Hepatocyte (in vitro differentiated cells): ENCODE results near the gene PAAF1. TPM values are rescaled to one million over a fixed set of nuclear protein-coding genes. Genes with fewer than 3 reads are reported as not detected.

ENCODE experiments used
- DNase-seq: peaks from one replicate; pipeline ENCODE4 v3.0.0-alpha.2; 2016; ENCODE audit warnings: low spot score
- H2AFZ ChIP-seq: fragments of 200-600 bp; sonication (generic); 2 replicates; pipeline ENCODE4 v1.6.0; 2016; ENCODE audit warnings: antibody characterized with exemption, mild to moderate bottlenecking
- H3K27ac ChIP-seq: fragments of 200-600 bp; sonication (generic); 2 replicates; pipeline ENCODE4 v1.5.1; 2016; ENCODE audit warnings: mild to moderate bottlenecking
- H3K27me3 ChIP-seq: fragments of 200-600 bp; sonication (generic); 2 replicates; pipeline ENCODE4 v1.6.1; 2016
- H3K36me3 ChIP-seq: fragments of 200-600 bp; sonication (generic); replicated peaks from 2 replicates; pipeline ENCODE4 v1.5.1; 2016; ENCODE audit warnings: low read depth; ENCODE audit not compliant: insufficient read depth
- H3K4me1 ChIP-seq: fragments of 200-600 bp; sonication (generic); 2 replicates; pipeline ENCODE4 v1.5.1; 2016; ENCODE audit warnings: mild to moderate bottlenecking, moderate library complexity; ENCODE audit not compliant: insufficient read depth
- H3K4me2 ChIP-seq: fragments of 200-600 bp; sonication (generic); 2 replicates; pipeline ENCODE4 v1.6.0; 2016
- H3K4me3 ChIP-seq: fragments of 200-600 bp; sonication (generic); 2 replicates; pipeline ENCODE4 v1.5.1; 2016; ENCODE audit warnings: mild to moderate bottlenecking
- H3K79me2 ChIP-seq: fragments of 200-600 bp; sonication (generic); 2 replicates; pipeline ENCODE4 v1.6.0; 2017; ENCODE audit warnings: mild to moderate bottlenecking
- H3K9me2 ChIP-seq: fragments of 200-600 bp; sonication (generic); replicated peaks from 2 replicates; pipeline ENCODE4 v1.6.0; 2017; ENCODE audit warnings: mild to moderate bottlenecking; ENCODE audit not compliant: insufficient read depth
- H3K9me3 ChIP-seq: fragments of 200-600 bp; sonication (generic); 2 replicates; pipeline ENCODE4 v1.5.1; 2016; ENCODE audit warnings: low read depth, mild to moderate bottlenecking
- H4K20me1 ChIP-seq: fragments of 200-600 bp; sonication (generic); 2 replicates; pipeline ENCODE4 v1.6.0; 2016; ENCODE audit warnings: mild to moderate bottlenecking; ENCODE audit not compliant: insufficient read depth, poor library complexity, severe bottlenecking
- EZH2 ChIP-seq: fragments of 200-600 bp; sonication (generic); IDR thresholded peaks from 2 replicates; pipeline ENCODE4 v1.6.1; 2016; ENCODE audit warnings: antibody characterized with exemption, mild to moderate bottlenecking, borderline replicate concordance
- EZH2phosphoT487 ChIP-seq: fragments of 200-600 bp; sonication (generic); IDR thresholded peaks from one replicate; pipeline ENCODE4 v1.6.1; 2018; ENCODE audit warnings: antibody characterized with exemption, mild to moderate bottlenecking, low read depth, moderate library complexity; ENCODE audit not compliant: unreplicated experiment, severe bottlenecking
- WGBS: methylation state at CpG from one replicate; pipeline ENCODE4 v1.1.6; 2016; ENCODE audit warnings: low lambda C conversion rate; ENCODE audit errors: missing lambda C conversion rate; 5-methylcytosine and 5-hydroxymethylcytosine counted together
- polyA plus RNA-seq: library from polyadenylated mRNA; unstranded; fragments of >200 nt; fragmentation: Nextera tagmentation; extraction: Ambion mirVana; gene quantifications from 2 replicates; pipeline ENCODE4 v1.2.1, GENCODE V29; 2016
- total RNA-seq: library from RNA; depleted of rRNA; stranded (reverse); fragments of >200 nt; gene quantifications from 2 replicates; pipeline ENCODE4 v1.2.3, GENCODE V29; 2014
- TF ChIP-seq, protein P1 (sequence below): fragments of 200-600 bp; sonication (generic); IDR thresholded peaks from 2 replicates; pipeline ENCODE4 v1.5.1; 2016; ENCODE audit warnings: antibody characterized with exemption, mild to moderate bottlenecking; ENCODE audit not compliant: poor library complexity

Gene PAAF1
- total and polyA plus RNA-seq, 2 experiments from 2014 or later = 16.0 to 31.0 TPM

DNA sequence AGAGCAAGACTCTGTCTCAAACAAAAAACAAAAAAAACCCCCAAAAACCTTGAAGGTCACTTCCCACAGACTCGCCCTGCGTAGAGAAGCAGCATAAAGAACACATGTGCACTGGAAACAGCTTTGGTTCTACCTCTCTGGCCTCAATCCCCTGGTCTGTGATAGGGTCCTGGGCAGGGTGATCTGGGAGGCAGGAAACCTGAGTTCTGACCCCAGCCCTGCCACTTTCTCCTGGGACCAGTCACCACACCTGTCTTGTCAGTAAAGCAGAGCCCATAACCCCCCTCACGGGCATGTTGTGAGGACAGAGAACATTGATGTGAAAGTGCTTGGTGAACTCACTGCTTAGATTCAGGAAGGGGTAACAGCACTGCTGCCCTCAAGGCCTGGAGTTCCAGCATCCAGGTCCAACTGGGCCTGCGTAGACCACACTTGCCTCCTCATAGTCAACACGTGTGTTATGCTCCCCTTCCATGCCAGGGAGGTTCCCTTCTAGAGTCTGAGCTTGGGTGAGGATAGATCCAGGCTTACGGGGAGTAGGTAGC lies 94.4 kb downstream of the PAAF1 start:
- Histone ChIP-seq H3K9me2 (no peaks in the 10 kb centered on the region), H3K27ac (no peak overlapping the region), H3K9me3 (no peaks in the 10 kb centered on the region), H2AFZ (no peak overlapping the region), H3K4me1 (no peaks in the 10 kb centered on the region), H3K36me3 (no peaks in the 10 kb centered on the region), H3K27me3 (no peaks in the 10 kb centered on the region), H3K79me2 (no peaks in the 10 kb centered on the region), H3K4me2 (no peak overlapping the region), H3K4me3 (no peak overlapping the region), H4K20me1 (no peaks in the 10 kb centered on the region)
- DNase-seq = no peak
- TF ChIP-seq EZH2phosphoT487 = no peak
- TF ChIP-seq, protein P1, sequence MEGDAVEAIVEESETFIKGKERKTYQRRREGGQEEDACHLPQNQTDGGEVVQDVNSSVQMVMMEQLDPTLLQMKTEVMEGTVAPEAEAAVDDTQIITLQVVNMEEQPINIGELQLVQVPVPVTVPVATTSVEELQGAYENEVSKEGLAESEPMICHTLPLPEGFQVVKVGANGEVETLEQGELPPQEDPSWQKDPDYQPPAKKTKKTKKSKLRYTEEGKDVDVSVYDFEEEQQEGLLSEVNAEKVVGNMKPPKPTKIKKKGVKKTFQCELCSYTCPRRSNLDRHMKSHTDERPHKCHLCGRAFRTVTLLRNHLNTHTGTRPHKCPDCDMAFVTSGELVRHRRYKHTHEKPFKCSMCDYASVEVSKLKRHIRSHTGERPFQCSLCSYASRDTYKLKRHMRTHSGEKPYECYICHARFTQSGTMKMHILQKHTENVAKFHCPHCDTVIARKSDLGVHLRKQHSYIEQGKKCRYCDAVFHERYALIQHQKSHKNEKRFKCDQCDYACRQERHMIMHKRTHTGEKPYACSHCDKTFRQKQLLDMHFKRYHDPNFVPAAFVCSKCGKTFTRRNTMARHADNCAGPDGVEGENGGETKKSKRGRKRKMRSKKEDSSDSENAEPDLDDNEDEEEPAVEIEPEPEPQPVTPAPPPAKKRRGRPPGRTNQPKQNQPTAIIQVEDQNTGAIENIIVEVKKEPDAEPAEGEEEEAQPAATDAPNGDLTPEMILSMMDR = no peak
- no peak for TF ChIP-seq EZH2
- whole genome bisulfite sequencing = 74% methylated on average over 6 of the region's 6 CpGs

DNA sequence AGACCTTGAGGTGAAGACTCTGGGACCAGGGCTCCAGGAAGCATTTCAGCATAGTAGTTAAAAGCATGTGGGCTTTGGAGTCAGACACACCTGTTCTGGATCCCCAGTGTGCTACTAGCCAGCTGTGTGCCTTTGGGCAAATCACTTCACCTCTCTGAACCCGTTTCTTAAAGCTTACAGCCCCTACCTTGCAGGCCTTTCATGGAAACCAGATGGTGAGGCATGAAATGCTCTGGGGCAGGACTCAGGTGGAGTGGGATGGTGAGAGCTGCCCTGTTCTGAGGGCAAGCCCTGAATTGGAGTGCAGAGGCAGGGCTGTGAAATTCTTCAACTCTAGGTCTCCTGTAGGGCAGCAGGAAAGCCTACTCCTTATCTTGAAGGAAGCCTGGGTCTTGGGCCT lies 95.4 kb downstream of the PAAF1 start:
- Histone ChIP-seq H3K79me2 (no peaks in the 10 kb centered on the region), H3K9me3 (no peaks in the 10 kb centered on the region), H3K27ac (no peak overlapping the region), H3K4me1 (no peaks in the 10 kb centered on the region), H3K36me3 (no peaks in the 10 kb centered on the region), H3K4me3 (no peak overlapping the region), H2AFZ (no peak overlapping the region), H3K4me2 (no peak overlapping the region), H3K27me3 (no peaks in the 10 kb centered on the region), H3K9me2 (no peaks in the 10 kb centered on the region), H4K20me1 (no peaks in the 10 kb centered on the region)
- DNase-seq = no peak
- 80% methylated on average over 1 of the region's 1 CpG for WGBS
- TF ChIP-seq, protein P1 = no peak
- no peak for TF ChIP-seq EZH2

DNA sequence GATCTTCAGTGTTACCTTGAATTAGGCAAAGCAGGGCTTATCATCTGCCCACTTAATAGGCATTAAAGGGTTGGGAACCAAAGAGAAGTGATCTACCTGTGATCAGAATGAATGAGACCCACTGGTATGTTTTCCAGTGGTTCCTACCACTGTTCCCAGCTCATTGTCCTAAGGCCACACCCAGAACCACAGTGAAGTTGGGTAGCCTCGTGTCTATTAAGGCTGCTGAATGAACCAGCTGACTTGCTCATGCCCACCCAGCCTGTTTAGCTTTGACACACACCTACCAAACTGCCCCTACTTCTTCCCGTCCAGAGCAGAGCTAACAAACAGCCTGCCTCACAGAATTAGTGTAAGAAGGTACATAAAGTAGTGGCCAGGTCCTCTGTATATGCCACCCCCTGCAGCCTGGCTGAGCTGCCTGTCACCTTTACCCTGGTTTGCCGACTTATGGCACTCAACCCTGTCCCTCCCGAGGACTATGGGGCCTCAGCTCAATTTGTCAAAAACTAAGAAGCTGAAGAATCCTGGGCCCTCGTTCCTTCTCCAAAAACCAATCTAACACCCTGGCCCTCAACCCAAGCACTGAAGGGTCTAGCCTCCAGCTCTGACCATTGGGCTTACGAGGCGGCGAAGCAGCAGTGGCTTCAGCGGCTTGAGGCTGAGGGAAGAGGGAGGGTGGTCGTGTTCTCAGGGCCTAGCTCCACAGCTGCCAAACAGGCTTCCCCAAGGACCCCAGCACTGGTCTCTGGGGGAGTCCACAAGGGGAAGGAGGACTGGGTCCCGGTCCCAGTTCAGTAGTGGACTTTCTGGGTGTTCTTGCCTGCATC lies 96.0 kb downstream of the PAAF1 start:
- no peak for TF ChIP-seq EZH2phosphoT487
- TF ChIP-seq, protein P1 = no peak
- TF ChIP-seq EZH2 = no peak
- no peak overlapping the region for H2AFZ ChIP-seq
- H3K9me3 ChIP-seq = no peaks in the 10 kb centered on the region
- H3K36me3 ChIP-seq = no peaks in the 10 kb centered on the region
- 89% methylated on average over 11 of the region's 11 CpGs for WGBS
- no peaks in the 10 kb centered on the region for H3K79me2 ChIP-seq
- H3K4me1 ChIP-seq = no peaks in the 10 kb centered on the region
- no peak overlapping the region for H3K4me2 ChIP-seq
- no peak for DNase-seq
- H3K4me3 ChIP-seq = no peak overlapping the region
- no peaks in the 10 kb centered on the region for H4K20me1 ChIP-seq
- H3K27ac ChIP-seq = no peak overlapping the region
- no peaks in the 10 kb centered on the region for H3K9me2 ChIP-seq
- H3K27me3 ChIP-seq = no peaks in the 10 kb centered on the region
